Astrocyte (in vitro differentiated cells and primary cell): ENCODE data around the gene RNU5B-1. TPM values are rescaled to one million over a fixed set of nuclear protein-coding genes. Genes with fewer than 3 reads are reported as not detected.

Source experiments
- DNase-seq: peaks from one replicate; pipeline ENCODE4 v3.0.0-alpha.2; 2010; ENCODE audit warnings: low read depth
- FAIRE-seq: peaks from 2 replicates; lab custom pipeline; 2011; peaks lifted over from hg19 to GRCh38; lab: Jason Lieb, UNC
- H2AFZ ChIP-seq: 2 replicates; pipeline ENCODE4 v1.6.0; 2012; ENCODE audit warnings: low read depth, low read length, inconsistent platforms
- H3K27ac ChIP-seq: 2 replicates; pipeline ENCODE4 v1.5.1; 2011; ENCODE audit warnings: low read depth, low read length, inconsistent platforms
- H3K27me3 ChIP-seq: 2 replicates; pipeline ENCODE4 v1.6.0; 2011; ENCODE audit warnings: low read length, inconsistent platforms; ENCODE audit not compliant: insufficient read depth
- H3K36me3 ChIP-seq: 2 replicates; pipeline ENCODE4 v1.5.1; 2011; ENCODE audit warnings: low read length, inconsistent platforms; ENCODE audit not compliant: insufficient read depth
- H3K4me1 ChIP-seq: 2 replicates; pipeline ENCODE4 v1.5.1; 2011; ENCODE audit warnings: low read length, inconsistent platforms; ENCODE audit not compliant: insufficient read depth
- H3K4me2 ChIP-seq: 2 replicates; pipeline ENCODE4 v1.6.0; 2012; ENCODE audit warnings: low read length, inconsistent platforms
- H3K4me3 ChIP-seq: 2 replicates; pipeline ENCODE4 v1.5.1; 2011; ENCODE audit warnings: low read depth, mild to moderate bottlenecking, low read length, inconsistent platforms; ENCODE audit not compliant: insufficient read depth
- H3K79me2 ChIP-seq: 2 replicates; pipeline ENCODE4 v1.6.0; 2012; ENCODE audit warnings: mild to moderate bottlenecking, low read length, inconsistent platforms; ENCODE audit not compliant: insufficient read depth
- H3K9ac ChIP-seq: 2 replicates; pipeline ENCODE4 v1.6.0; 2012; ENCODE audit warnings: mild to moderate bottlenecking, low read length, inconsistent platforms
- H3K9me3 ChIP-seq: 2 replicates; pipeline ENCODE4 v1.5.1; 2012; ENCODE audit warnings: low read depth, mild to moderate bottlenecking, low read length, inconsistent platforms; ENCODE audit not compliant: insufficient read depth
- H4K20me1 ChIP-seq: 2 replicates; pipeline ENCODE4 v1.6.0; 2012; ENCODE audit warnings: low read length, inconsistent platforms; ENCODE audit not compliant: insufficient read depth
- H3K27ac Mint-ChIP-seq: one replicate; pipeline ENCODE4 v1.8.0; 2021; ENCODE audit warnings: mild to moderate bottlenecking, mixed read lengths; ENCODE audit not compliant: unreplicated experiment
- H3K27me3 Mint-ChIP-seq: one replicate; pipeline ENCODE4 v1.8.0; 2021; ENCODE audit warnings: low read depth, mixed read lengths; ENCODE audit not compliant: unreplicated experiment
- H3K36me3 Mint-ChIP-seq: one replicate; pipeline ENCODE4 v1.8.0; 2021; ENCODE audit warnings: low read depth, mixed read lengths; ENCODE audit not compliant: unreplicated experiment
- H3K4me1 Mint-ChIP-seq: one replicate; pipeline ENCODE4 v1.8.0; 2021; ENCODE audit warnings: low read depth, mixed read lengths; ENCODE audit not compliant: unreplicated experiment
- H3K4me3 Mint-ChIP-seq: one replicate; pipeline ENCODE4 v1.8.0; 2021; ENCODE audit warnings: mild to moderate bottlenecking, moderate library complexity, mixed read lengths; ENCODE audit not compliant: unreplicated experiment
- H3K9me3 Mint-ChIP-seq: one replicate; pipeline ENCODE4 v1.8.0; 2021; ENCODE audit warnings: mild to moderate bottlenecking, mixed read lengths; ENCODE audit not compliant: unreplicated experiment
- EZH2 ChIP-seq: IDR thresholded peaks from 2 replicates; pipeline ENCODE4 v1.6.1; 2012; ENCODE audit warnings: mild to moderate bottlenecking, low read length, inconsistent platforms; ENCODE audit not compliant: insufficient read depth
- total RNA-seq: library from RNA; stranded (reverse); gene quantifications from 2 replicates; pipeline ENCODE4 v1.2.1, GENCODE V29; 2021
- TF ChIP-seq, protein P1 (sequence below): IDR thresholded peaks from 2 replicates; pipeline ENCODE4 v1.5.1; 2011; ENCODE audit warnings: low read depth, mild to moderate bottlenecking, inconsistent platforms, low read length, moderate library complexity; ENCODE audit not compliant: insufficient read depth

RNU5B-1 gene
- total RNA-seq, 1 donor from 2014 or later: 11.7 TPM

DNA sequence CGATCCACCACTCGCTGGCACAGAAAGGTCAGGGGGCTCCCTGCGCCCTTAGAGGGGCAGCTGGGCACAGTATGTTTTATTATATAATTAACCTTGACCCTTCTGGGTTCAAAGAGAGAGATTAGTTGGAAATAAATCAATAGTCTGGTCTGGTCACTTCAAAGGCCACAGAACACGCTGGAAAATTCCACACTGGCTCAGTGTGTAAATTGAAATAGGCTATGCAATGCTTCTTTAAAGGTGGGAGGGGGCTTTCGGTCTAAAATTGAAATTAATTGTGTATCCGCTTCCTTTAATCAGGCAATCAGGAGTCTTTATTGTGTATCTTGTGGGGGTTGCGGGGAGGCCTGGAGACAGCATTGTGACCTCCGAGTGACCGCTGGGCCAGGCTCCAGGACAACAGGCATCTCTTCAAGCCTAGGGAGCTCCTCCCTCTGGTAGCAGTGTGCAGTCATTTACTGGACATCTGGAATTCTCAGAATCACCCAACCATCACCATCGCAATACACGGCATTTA lies 8.0 kb downstream of the RNU5B-1 start:
- H2AFZ ChIP-seq: no peak overlapping the region
- H3K27me3 ChIP-seq: peaks cover 3% of the 10 kb centered on the region
- H3K36me3 ChIP-seq: no peaks in the 10 kb centered on the region
- no peak overlapping the region for H3K9ac ChIP-seq
- Mint-ChIP-seq H3K9me3 (no peaks in the 10 kb centered on the region), H3K27ac (no peak overlapping the region), H3K36me3 (no peaks in the 10 kb centered on the region), H3K4me1 (peaks cover 6% of the 10 kb centered on the region), H3K4me3 (no peak overlapping the region), H3K27me3 (peaks cover 8% of the 10 kb centered on the region)
- no peaks in the 10 kb centered on the region for H3K4me1 ChIP-seq
- no peak overlapping the region for H3K4me3 ChIP-seq
- DNase-seq (no peak), FAIRE-seq (no peak)
- H3K4me2 ChIP-seq: no peak overlapping the region
- H3K9me3 ChIP-seq: no peaks in the 10 kb centered on the region
- no peaks in the 10 kb centered on the region for H4K20me1 ChIP-seq
- no peak overlapping the region for H3K27ac ChIP-seq
- TF ChIP-seq EZH2: no peak
- TF ChIP-seq, protein P1, sequence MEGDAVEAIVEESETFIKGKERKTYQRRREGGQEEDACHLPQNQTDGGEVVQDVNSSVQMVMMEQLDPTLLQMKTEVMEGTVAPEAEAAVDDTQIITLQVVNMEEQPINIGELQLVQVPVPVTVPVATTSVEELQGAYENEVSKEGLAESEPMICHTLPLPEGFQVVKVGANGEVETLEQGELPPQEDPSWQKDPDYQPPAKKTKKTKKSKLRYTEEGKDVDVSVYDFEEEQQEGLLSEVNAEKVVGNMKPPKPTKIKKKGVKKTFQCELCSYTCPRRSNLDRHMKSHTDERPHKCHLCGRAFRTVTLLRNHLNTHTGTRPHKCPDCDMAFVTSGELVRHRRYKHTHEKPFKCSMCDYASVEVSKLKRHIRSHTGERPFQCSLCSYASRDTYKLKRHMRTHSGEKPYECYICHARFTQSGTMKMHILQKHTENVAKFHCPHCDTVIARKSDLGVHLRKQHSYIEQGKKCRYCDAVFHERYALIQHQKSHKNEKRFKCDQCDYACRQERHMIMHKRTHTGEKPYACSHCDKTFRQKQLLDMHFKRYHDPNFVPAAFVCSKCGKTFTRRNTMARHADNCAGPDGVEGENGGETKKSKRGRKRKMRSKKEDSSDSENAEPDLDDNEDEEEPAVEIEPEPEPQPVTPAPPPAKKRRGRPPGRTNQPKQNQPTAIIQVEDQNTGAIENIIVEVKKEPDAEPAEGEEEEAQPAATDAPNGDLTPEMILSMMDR: no peak
- H3K79me2 ChIP-seq: no peaks in the 10 kb centered on the region

GRCh38 chr15:65318870-65319356 lies 14.4 kb downstream of the RNU5B-1 start:
- Histone ChIP-seq H4K20me1 (no peaks in the 10 kb centered on the region), H3K36me3 (no peaks in the 10 kb centered on the region), H3K27ac (no peak overlapping the region), H3K4me3 (no peak overlapping the region), H2AFZ (no peak overlapping the region), H3K79me2 (no peaks in the 10 kb centered on the region), H3K9me3 (no peaks in the 10 kb centered on the region), H3K4me1 (peaks cover 4% of the 10 kb centered on the region), H3K27me3 (no peaks in the 10 kb centered on the region), H3K4me2 (no peak overlapping the region), H3K9ac (no peak overlapping the region)
- FAIRE-seq (peak; percentile 55), DNase-seq (peak; percentile 29)
- Mint-ChIP-seq H3K27me3 (peaks cover 20% of the 10 kb centered on the region), H3K4me3 (peak overlapping the region; percentile 22), H3K9me3 (no peaks in the 10 kb centered on the region), H3K27ac (no peak overlapping the region), H3K36me3 (no peaks in the 10 kb centered on the region), H3K4me1 (peaks cover 4% of the 10 kb centered on the region)
- TF ChIP-seq, protein P1: peak; percentile 90
- no peak for TF ChIP-seq EZH2

DNA sequence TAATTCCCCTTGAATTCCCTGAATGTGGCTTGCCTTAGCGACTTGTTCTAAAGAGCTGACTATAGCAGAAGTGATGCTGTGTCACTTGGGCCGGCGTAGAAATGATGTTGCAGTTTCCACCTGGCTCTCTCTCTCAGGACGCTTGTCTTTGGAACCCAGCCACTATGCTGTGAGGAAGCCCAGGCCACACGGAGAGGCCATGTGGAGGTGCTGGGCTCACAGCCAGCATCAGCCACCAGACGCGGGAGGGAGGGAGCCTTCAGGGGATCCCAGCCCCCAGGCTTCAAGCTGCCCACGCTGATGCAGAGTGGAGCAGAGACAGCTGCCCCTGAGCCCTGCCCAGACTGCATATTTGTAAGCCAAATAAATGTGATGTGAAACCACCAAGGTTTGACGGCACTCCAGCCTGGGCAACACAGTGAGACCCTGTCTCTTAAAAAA lies 18.6 kb downstream of the RNU5B-1 start:
- no peak overlapping the region for H2AFZ ChIP-seq
- no peaks in the 10 kb centered on the region for H3K9me3 ChIP-seq
- H3K27ac ChIP-seq: no peak overlapping the region
- Mint-ChIP-seq H3K4me1 (peaks cover 5% of the 10 kb centered on the region), H3K4me3 (peak overlapping the region; percentile 62), H3K27ac (peak overlapping the region; percentile 41), H3K27me3 (peaks cover 23% of the 10 kb centered on the region), H3K9me3 (no peaks in the 10 kb centered on the region), H3K36me3 (peaks cover 2% of the 10 kb centered on the region)
- TF ChIP-seq, protein P1: no peak
- TF ChIP-seq EZH2: no peak
- peak overlapping the region; percentile 29 for H3K4me2 ChIP-seq
- no peak for FAIRE-seq
- no peaks in the 10 kb centered on the region for H4K20me1 ChIP-seq
- peaks cover 4% of the 10 kb centered on the region for H3K4me1 ChIP-seq
- no peak overlapping the region for H3K9ac ChIP-seq
- H3K27me3 ChIP-seq: no peaks in the 10 kb centered on the region
- H3K79me2 ChIP-seq: no peaks in the 10 kb centered on the region
- no peak overlapping the region for H3K4me3 ChIP-seq
- H3K36me3 ChIP-seq: no peaks in the 10 kb centered on the region
- peak; percentile 22 for DNase-seq
